ENCODE measurements around the gene ACTL8. TPM values are rescaled to one million over a fixed set of nuclear protein-coding genes. Genes with fewer than 3 reads are reported as not detected.

ACTL8 gene
- total and polyA plus RNA-seq, 2 experiments from 2014 or later: 0.34 TPM; not detected in 1

DNA sequence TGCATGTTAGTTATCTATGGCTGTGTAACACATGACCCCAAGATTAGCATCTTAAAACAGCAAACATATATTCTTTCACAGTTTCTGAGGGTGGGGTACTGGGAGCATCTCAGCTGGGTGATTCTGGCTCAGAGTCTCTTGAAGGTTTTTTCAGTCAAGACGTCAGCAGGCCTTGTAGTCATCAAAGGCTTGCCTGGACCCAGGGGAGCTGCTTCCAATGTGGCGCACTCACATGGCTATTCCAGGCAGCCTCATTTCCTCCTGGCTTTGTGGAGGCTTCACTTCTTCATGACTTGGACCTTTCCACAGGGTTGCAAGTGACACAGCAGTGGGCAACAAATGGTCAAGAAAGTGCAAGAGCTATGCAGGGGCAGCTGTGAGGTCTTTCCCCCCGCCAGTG lies 114.7 kb downstream of the ACTL8 start:
- WGBS (ENCODE audit: low lambda C conversion rate, missing lambda C conversion rate): 78% methylated on average over 3 of the region's 3 CpGs
- H3K4me1 ChIP-seq (ENCODE audit: insufficient read depth): peaks cover under 1% of the 10 kb centered on the region

DNA sequence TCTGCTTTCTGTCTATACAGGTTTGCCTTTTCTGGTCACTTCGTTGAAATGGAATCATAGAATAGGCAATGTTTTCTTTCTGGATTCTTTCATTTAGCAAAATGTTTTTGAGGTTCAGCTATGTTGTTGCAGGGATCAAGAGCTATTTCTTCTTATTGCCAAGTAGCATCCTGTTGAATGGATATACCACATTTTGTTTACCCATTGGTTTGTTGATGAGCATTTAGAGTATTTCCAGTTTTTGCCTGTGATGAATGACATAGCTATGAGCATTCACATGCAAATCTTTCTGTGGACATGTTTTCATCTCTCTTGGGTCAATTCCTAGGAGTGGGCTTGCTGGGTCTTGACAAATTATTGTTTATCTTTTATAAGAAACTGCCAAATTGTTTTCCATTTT lies 115.5 kb downstream of the ACTL8 start:
- no peaks in the 10 kb centered on the region for H3K27me3 ChIP-seq
- no peaks in the 10 kb centered on the region for H4K20me1 ChIP-seq (ENCODE audit: insufficient read depth, poor library complexity, severe bottlenecking)
- no peaks in the 10 kb centered on the region for H3K79me2 ChIP-seq
- H3K4me3 ChIP-seq: no peak overlapping the region
- H3K4me1 ChIP-seq (ENCODE audit: insufficient read depth): peaks cover 5% of the 10 kb centered on the region
- no peaks in the 10 kb centered on the region for H3K9me3 ChIP-seq (ENCODE audit: low read depth)
- no peaks in the 10 kb centered on the region for H3K36me3 ChIP-seq (replicated peaks; ENCODE audit: insufficient read depth, low read depth)
- TF ChIP-seq EZH2 (IDR thresholded peaks at IDR 0.05; ENCODE audit: borderline replicate concordance) (no peak), CTCF (IDR thresholded peaks at IDR 0.05; ENCODE audit: poor library complexity) (no peak), EZH2phosphoT487 (IDR thresholded peaks at IDR 0.05; ENCODE audit: low read depth, severe bottlenecking, unreplicated experiment) (no peak)
- no peak overlapping the region for H2AFZ ChIP-seq
- H3K4me2 ChIP-seq: no peak overlapping the region
- H3K27ac ChIP-seq: no peak overlapping the region
- no peak for DNase-seq (ENCODE audit: low spot score)
- WGBS (ENCODE audit: low lambda C conversion rate, missing lambda C conversion rate): 92% methylated on average over 1 of the region's 1 CpG
- no peaks in the 10 kb centered on the region for H3K9me2 ChIP-seq (replicated peaks; ENCODE audit: insufficient read depth)

More for the DNA sequence above, 114.7 kb downstream of the ACTL8 start:
- no peak overlapping the region for H3K27ac ChIP-seq
- TF ChIP-seq EZH2 (IDR thresholded peaks at IDR 0.05; ENCODE audit: borderline replicate concordance): no peak
- no peak for TF ChIP-seq CTCF (IDR thresholded peaks at IDR 0.05; ENCODE audit: poor library complexity)
- TF ChIP-seq EZH2phosphoT487 (IDR thresholded peaks at IDR 0.05; ENCODE audit: low read depth, severe bottlenecking, unreplicated experiment): no peak
- no peaks in the 10 kb centered on the region for H4K20me1 ChIP-seq (ENCODE audit: insufficient read depth, poor library complexity, severe bottlenecking)
- no peak overlapping the region for H3K4me3 ChIP-seq
- no peaks in the 10 kb centered on the region for H3K9me2 ChIP-seq (replicated peaks; ENCODE audit: insufficient read depth)
- DNase-seq (ENCODE audit: low spot score): no peak
- no peaks in the 10 kb centered on the region for H3K27me3 ChIP-seq
- H3K36me3 ChIP-seq (replicated peaks; ENCODE audit: insufficient read depth, low read depth): no peaks in the 10 kb centered on the region
- no peak overlapping the region for H2AFZ ChIP-seq
- no peak overlapping the region for H3K4me2 ChIP-seq
- H3K9me3 ChIP-seq (ENCODE audit: low read depth): no peaks in the 10 kb centered on the region
- H3K79me2 ChIP-seq: no peaks in the 10 kb centered on the region

DNA sequence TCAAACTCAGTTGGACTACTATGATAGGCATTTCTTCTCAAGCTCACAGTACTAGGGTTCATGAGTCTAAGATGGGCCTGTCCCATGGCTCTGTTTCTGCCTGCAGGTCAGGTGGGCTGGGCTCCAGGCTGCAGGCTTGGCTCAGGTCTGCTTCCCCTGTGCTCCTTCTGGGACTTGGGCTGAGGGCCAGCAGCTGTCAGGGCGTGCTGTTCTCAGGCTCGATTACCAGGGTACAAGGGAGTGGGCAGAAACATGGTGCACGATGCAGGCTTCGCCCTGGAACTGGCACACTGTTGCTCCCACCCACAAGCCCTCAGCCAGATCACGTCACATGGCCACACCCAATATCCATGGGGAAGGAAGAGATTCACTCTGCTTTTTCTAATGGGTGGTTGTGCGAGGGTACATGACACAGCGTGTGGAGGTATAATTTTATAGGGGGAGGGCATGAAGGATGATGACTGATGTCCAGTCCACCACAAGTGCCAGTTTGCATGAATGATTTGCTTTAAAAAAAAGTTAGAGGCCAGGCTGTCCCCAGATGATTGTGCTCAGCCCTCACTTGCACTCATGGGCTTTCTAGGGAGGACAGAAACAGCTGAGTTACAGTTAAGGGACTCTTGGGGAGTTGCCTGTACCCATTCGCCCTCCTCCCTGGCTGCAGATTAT lies 118.0 kb downstream of the ACTL8 start:
- Histone ChIP-seq H3K36me3 (replicated peaks; ENCODE audit: insufficient read depth, low read depth) (no peaks in the 10 kb centered on the region), H3K4me3 (no peak overlapping the region), H4K20me1 (ENCODE audit: insufficient read depth, poor library complexity, severe bottlenecking) (no peaks in the 10 kb centered on the region), H3K9me2 (replicated peaks; ENCODE audit: insufficient read depth) (no peaks in the 10 kb centered on the region), H3K9me3 (ENCODE audit: low read depth) (no peaks in the 10 kb centered on the region), H3K4me2 (no peak overlapping the region), H3K4me1 (ENCODE audit: insufficient read depth) (peaks cover 5% of the 10 kb centered on the region), H3K79me2 (no peaks in the 10 kb centered on the region), H2AFZ (no peak overlapping the region), H3K27ac (no peak overlapping the region), H3K27me3 (no peaks in the 10 kb centered on the region)
- no peak for TF ChIP-seq CTCF (IDR thresholded peaks at IDR 0.05; ENCODE audit: poor library complexity)
- no peak for TF ChIP-seq EZH2phosphoT487 (IDR thresholded peaks at IDR 0.05; ENCODE audit: low read depth, severe bottlenecking, unreplicated experiment)
- TF ChIP-seq EZH2 (IDR thresholded peaks at IDR 0.05; ENCODE audit: borderline replicate concordance): no peak
- no peak for DNase-seq (ENCODE audit: low spot score)
- WGBS (ENCODE audit: low lambda C conversion rate, missing lambda C conversion rate): 77% methylated on average over 8 of the region's 8 CpGs
